Neural cell (in vitro differentiated cells): ENCODE results near the gene KLF13. TPM values are rescaled to one million over a fixed set of nuclear protein-coding genes. Genes with fewer than 3 reads are reported as not detected.
"Not testable (repeated sequence)": the region's sequence is repeated elsewhere in the genome, so short reads cannot be mapped to it uniquely, and the experiment has no call there.

Experiments
- H2AFZ ChIP-seq: fragments of 200-600, 300-800 bp; sonication (generic), shearing (Covaris generic); 2 replicates; pipeline ENCODE4 v1.6.0; 2014; ENCODE audit warnings: low read depth, mild to moderate bottlenecking, antibody characterized with exemption, low read length, moderate library complexity
- H3F3A ChIP-seq: fragments of 200-600 bp; shearing (Covaris generic); 2 replicates; pipeline ENCODE4 v1.6.1; 2016; ENCODE audit warnings: mild to moderate bottlenecking, moderate library complexity, mixed read lengths, antibody characterized with exemption, low read length; ENCODE audit not compliant: insufficient read depth, poor library complexity, severe bottlenecking
- H3K27ac ChIP-seq: fragments of 200-600, 300-800 bp; sonication (generic), shearing (Covaris generic); 2 replicates; pipeline ENCODE4 v1.5.1; 2014; ENCODE audit warnings: mild to moderate bottlenecking, low read length, moderate library complexity
- H3K27me3 ChIP-seq: fragments of 300-800, 200-600 bp; sonication (generic), shearing (Covaris generic); 2 replicates; pipeline ENCODE4 v1.6.0; 2014; ENCODE audit warnings: mild to moderate bottlenecking, low read depth, low read length, moderate library complexity; ENCODE audit not compliant: insufficient read depth
- H3K36me3 ChIP-seq: fragments of 300-800, 200-600 bp; sonication (generic), shearing (Covaris generic); 2 replicates; pipeline ENCODE4 v1.5.1; 2014; ENCODE audit warnings: mild to moderate bottlenecking, antibody characterized with exemption, low read length, moderate library complexity; ENCODE audit not compliant: insufficient read depth
- H3K4me2 ChIP-seq: fragments of 300-800, 200-600 bp; sonication (generic), shearing (Covaris generic); 2 replicates; pipeline ENCODE4 v1.6.0; 2014; ENCODE audit warnings: mild to moderate bottlenecking, low read length
- H3K4me3 ChIP-seq: fragments of 300-800, 200-600 bp; sonication (generic), shearing (Covaris generic); 2 replicates; pipeline ENCODE4 v1.5.1; 2014; ENCODE audit warnings: mild to moderate bottlenecking, low read length, moderate library complexity
- H3K79me2 ChIP-seq: fragments of 200-600 bp; shearing (Covaris generic); replicated peaks from 2 replicates; pipeline ENCODE4 v1.6.0; 2014; ENCODE audit warnings: mild to moderate bottlenecking, low read length, moderate library complexity; ENCODE audit not compliant: insufficient read depth
- H3K9ac ChIP-seq: fragments of 300-800, 200-600 bp; sonication (generic), shearing (Covaris generic); 2 replicates; pipeline ENCODE4 v1.6.1; 2016; ENCODE audit warnings: mild to moderate bottlenecking, low read length, mixed read lengths
- H3K9me2 ChIP-seq: fragments of 200-600 bp; shearing (Covaris generic); 2 replicates; pipeline ENCODE4 v1.6.1; 2016; ENCODE audit warnings: mild to moderate bottlenecking, low read length, mixed read lengths; ENCODE audit not compliant: insufficient read depth
- H3K9me3 ChIP-seq: fragments of 200-600, 300-800 bp; sonication (generic), shearing (Covaris generic); 2 replicates; pipeline ENCODE4 v1.6.1; 2016; ENCODE audit warnings: mild to moderate bottlenecking, mixed run types, low read length, moderate library complexity, mixed read lengths
- H4K20me1 ChIP-seq: fragments of 200-600 bp; shearing (Covaris generic); 2 replicates; pipeline ENCODE4 v1.6.1; 2016; ENCODE audit warnings: mild to moderate bottlenecking, mixed run types; ENCODE audit not compliant: insufficient read depth
- CTCF ChIP-seq: fragments of 450-650 bp; IDR thresholded peaks from 2 replicates; pipeline ENCODE4 v1.5.1; 2014; ENCODE audit warnings: antibody characterized with exemption, mild to moderate bottlenecking, moderate library complexity; ENCODE audit not compliant: poor library complexity, severe bottlenecking
- EP300 ChIP-seq: fragments of 450-650 bp; conservative IDR thresholded peaks from 2 replicates; pipeline ENCODE4 v1.6.1; 2014; ENCODE audit warnings: antibody characterized with exemption, mild to moderate bottlenecking, moderate library complexity; ENCODE audit not compliant: poor library complexity, severe bottlenecking
- EZH2 ChIP-seq: fragments of 200-600, 300-800 bp; shearing (Covaris generic), sonication (generic); IDR thresholded peaks from 2 replicates; pipeline ENCODE4 v1.6.1; 2014; ENCODE audit warnings: antibody characterized with exemption, low read length, borderline replicate concordance, mild to moderate bottlenecking; ENCODE audit not compliant: insufficient read depth, poor library complexity, severe bottlenecking
- MXI1 ChIP-seq: fragments of 450-650 bp; conservative IDR thresholded peaks from 2 replicates; pipeline ENCODE4 v1.6.1; 2014; ENCODE audit warnings: antibody characterized with exemption, mild to moderate bottlenecking; ENCODE audit not compliant: poor library complexity, severe bottlenecking
- POLR2AphosphoS5 ChIP-seq: IDR thresholded peaks from 2 replicates; pipeline ENCODE4 v1.6.1; 2012
- RAD21 ChIP-seq: fragments of 450-650 bp; conservative IDR thresholded peaks from 2 replicates; pipeline ENCODE4 v1.6.1; 2014; ENCODE audit warnings: antibody characterized with exemption, mild to moderate bottlenecking, moderate library complexity
- REST ChIP-seq: IDR thresholded peaks from 2 replicates; pipeline ENCODE4 v1.6.1; 2012; ENCODE audit warnings: borderline replicate concordance
- SMC3 ChIP-seq: fragments of 450-650 bp; conservative IDR thresholded peaks from 2 replicates; pipeline ENCODE4 v1.6.1; 2014; ENCODE audit warnings: antibody characterized with exemption, mild to moderate bottlenecking, moderate library complexity; ENCODE audit not compliant: poor library complexity
- TAF1 ChIP-seq: IDR thresholded peaks from 2 replicates; pipeline ENCODE4 v1.6.1; 2012; ENCODE audit warnings: low read depth
- polyA plus RNA-seq: library from polyadenylated mRNA; depleted of rRNA; stranded (reverse); fragments of >200 nt; gene quantifications from 2 replicates; pipeline ENCODE4 v1.2.3, GENCODE V29; 2014

The KLF13 gene
- polyA plus RNA-seq, 1 donor from 2014 or later: 17.0 TPM

- no peaks in the 10 kb centered on the region for H3K27me3 ChIP-seq
- H4K20me1 ChIP-seq: no peaks in the 10 kb centered on the region
- H3K36me3 ChIP-seq: no peaks in the 10 kb centered on the region
- H3K9me3 ChIP-seq: no peaks in the 10 kb centered on the region
- H3F3A ChIP-seq: no peaks in the 10 kb centered on the region
- H3K79me2 ChIP-seq: peaks cover 19% of the 10 kb centered on the region
- no peak overlapping the region for H3K4me2 ChIP-seq
- no peaks in the 10 kb centered on the region for H3K9me2 ChIP-seq
- H3K4me3 ChIP-seq: no peak overlapping the region
- H3K9ac ChIP-seq: no peak overlapping the region
- H3K27ac ChIP-seq: no peak overlapping the region
- no peak overlapping the region for H2AFZ ChIP-seq
- TF ChIP-seq EP300: no peak
- no peak for TF ChIP-seq RAD21
- no peak for TF ChIP-seq TAF1
- no peak for TF ChIP-seq CTCF
- no peak for TF ChIP-seq REST
- no peak for TF ChIP-seq POLR2AphosphoS5
- TF ChIP-seq EZH2: no peak
- TF ChIP-seq MXI1: no peak
- TF ChIP-seq SMC3: no peak
Observed at GRCh38 chr15:31353931-31354330, 27.3 kb downstream of the KLF13 start.

- not testable (repeated sequence) for H3K4me3 ChIP-seq, H2AFZ ChIP-seq, H4K20me1 ChIP-seq, H3K4me2 ChIP-seq, H3K27me3 ChIP-seq, H3K36me3 ChIP-seq, H3K9me3 ChIP-seq, H3K27ac ChIP-seq, H3F3A ChIP-seq, H3K9ac ChIP-seq, H3K9me2 ChIP-seq
- peaks cover 37% of the 10 kb centered on the region for H3K79me2 ChIP-seq
Observed at GRCh38 chr15:31356097-31356496, 29.5 kb downstream of the KLF13 start.

- Histone ChIP-seq H4K20me1 (no peaks in the 10 kb centered on the region), H3K9ac (no peak overlapping the region)
Observed at GRCh38 chr15:31357148-31357547, 30.5 kb downstream of the KLF13 start.

More at GRCh38 chr15:31357148-31357547, 30.5 kb downstream of the KLF13 start:
- no peak overlapping the region for H3K4me2 ChIP-seq
- no peaks in the 10 kb centered on the region for H3K27me3 ChIP-seq
- no peak for TF ChIP-seq MXI1
- no peak for TF ChIP-seq EP300
- TF ChIP-seq CTCF: no peak
- no peak for TF ChIP-seq REST
- TF ChIP-seq RAD21: no peak
- TF ChIP-seq TAF1: no peak
- no peak for TF ChIP-seq EZH2
- TF ChIP-seq SMC3: no peak
- TF ChIP-seq POLR2AphosphoS5: no peak
- no peak overlapping the region for H3K4me3 ChIP-seq
- H2AFZ ChIP-seq: no peak overlapping the region
- no peaks in the 10 kb centered on the region for H3K36me3 ChIP-seq
- no peaks in the 10 kb centered on the region for H3F3A ChIP-seq
- H3K9me3 ChIP-seq: no peaks in the 10 kb centered on the region
- H3K27ac ChIP-seq: no peak overlapping the region
- H3K9me2 ChIP-seq: no peaks in the 10 kb centered on the region
- peaks cover 44% of the 10 kb centered on the region for H3K79me2 ChIP-seq
